ENCODE results near the gene HSFX3.
"Not testable (repeated sequence)": the region's sequence is repeated elsewhere in the genome, so short reads cannot be mapped to it uniquely, and the experiment has no call there.

Gene HSFX3, protein sequence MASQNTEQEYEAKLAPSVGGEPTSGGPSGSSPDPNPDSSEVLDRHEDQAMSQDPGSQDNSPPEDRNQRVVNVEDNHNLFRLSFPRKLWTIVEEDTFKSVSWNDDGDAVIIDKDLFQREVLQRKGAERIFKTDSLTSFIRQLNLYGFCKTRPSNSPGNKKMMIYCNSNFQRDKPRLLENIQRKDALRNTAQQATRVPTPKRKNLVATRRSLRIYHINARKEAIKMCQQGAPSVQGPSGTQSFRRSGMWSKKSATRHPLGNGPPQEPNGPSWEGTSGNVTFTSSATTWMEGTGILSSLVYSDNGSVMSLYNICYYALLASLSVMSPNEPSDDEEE

DNA sequence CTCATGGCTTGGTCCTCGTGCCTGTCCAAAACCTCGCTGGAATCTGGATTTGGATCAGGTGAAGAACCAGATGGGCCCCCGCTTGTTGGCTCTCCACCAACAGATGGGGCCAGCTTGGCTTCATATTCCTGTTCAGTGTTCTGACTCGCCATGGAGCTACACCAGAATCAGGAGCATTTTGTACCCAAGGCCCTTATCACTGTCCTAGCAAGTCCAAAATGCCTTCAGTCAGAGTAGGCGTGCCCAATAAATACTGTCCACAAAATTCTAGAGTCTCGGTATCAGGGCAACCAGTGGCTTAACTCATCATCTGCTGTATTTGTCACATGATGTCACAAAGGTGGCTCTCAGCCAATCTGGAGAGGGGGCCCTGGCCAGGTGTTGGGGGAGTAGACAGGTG lies at the start of gene HSFX3:
Gene HSFX3 (minus strand): TSS at position 224 of the 400 bp plus-strand sequence. CDS start 72 bp downstream, at position 152.
- DNase-seq = not testable (repeated sequence)

GRCh38 chrX:149598603-149599002 lies 48.9 kb upstream of the HSFX3 start:
- not testable (repeated sequence) for DNase-seq

- not testable (repeated sequence) for DNase-seq
These were observed 46.2 kb upstream of the HSFX3 start for GRCh38 chrX:149595943-149596342.

DNA sequence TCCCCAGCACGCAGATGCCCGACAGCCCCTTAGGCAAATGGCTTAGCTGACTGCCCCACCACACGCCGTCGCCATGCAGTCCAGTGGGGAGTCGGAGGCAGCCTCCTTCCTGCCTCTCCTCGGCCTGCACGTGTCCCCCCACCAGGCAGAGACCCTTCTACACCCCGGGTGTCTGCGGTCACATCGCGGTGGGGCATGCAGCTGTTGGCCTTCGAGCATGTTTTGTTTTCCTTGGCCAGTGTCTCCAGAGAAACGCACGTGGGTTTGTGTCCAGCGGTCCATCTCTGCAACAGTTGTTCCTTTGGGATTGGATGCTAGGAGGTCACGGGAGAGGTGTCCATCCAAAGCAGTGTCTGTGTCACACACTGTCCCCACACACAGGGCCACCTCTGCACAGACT lies 45.5 kb upstream of the HSFX3 start, which contains the start of gene HSFX2:
Gene HSFX2 (minus strand): TSS at position 101 of the 400 bp plus-strand sequence. CDS start 614 bp downstream, outside the sequence.
- DNase-seq = not testable (repeated sequence)

- DNase-seq = not testable (repeated sequence)
These were observed 41.3 kb upstream of the HSFX3 start for GRCh38 chrX:149590993-149591392.

GRCh38 chrX:149587359-149587758 lies 37.6 kb upstream of the HSFX3 start, which contains the start of gene MAGEA9B:
MAGEA9B (minus strand) TSS chrX:149587459; CDS start chrX:149583179, 4,280 bp downstream.
- DNase-seq = not testable (repeated sequence)

- DNase-seq = not testable (repeated sequence)
These were observed 35.9 kb upstream of the HSFX3 start for GRCh38 chrX:149585631-149586030.

GRCh38 chrX:149573456-149573855 lies 23.7 kb upstream of the HSFX3 start:
- not testable (repeated sequence) for DNase-seq

- no peak for DNase-seq
These were observed 23.0 kb upstream of the HSFX3 start for GRCh38 chrX:149572743-149573142.

GRCh38 chrX:149571770-149572169 lies 22.0 kb upstream of the HSFX3 start:
- DNase-seq = no peak

DNA sequence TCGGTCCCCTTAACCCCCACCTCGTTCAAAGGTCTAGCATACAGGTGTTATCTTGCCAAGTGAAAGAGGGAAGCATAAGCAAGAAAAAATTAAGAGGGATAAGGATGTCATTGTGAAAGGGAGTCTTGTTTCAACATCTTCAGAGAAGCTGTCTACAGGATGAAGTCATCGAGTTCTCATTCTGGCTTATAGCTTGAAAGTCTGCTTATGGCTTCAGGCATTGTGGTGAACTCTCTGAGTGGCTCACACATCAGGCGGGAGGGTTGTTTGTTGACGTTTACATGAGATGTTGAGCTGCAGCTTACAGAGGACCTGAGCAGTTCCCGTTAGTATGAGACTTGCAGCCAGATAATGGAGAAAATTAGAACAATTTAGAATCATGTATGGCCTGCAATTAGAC lies 20.9 kb upstream of the HSFX3 start:
- DNase-seq = no peak

GRCh38 chrX:149569770-149570169 lies 20.0 kb upstream of the HSFX3 start:
- DNase-seq = no peak

DNA sequence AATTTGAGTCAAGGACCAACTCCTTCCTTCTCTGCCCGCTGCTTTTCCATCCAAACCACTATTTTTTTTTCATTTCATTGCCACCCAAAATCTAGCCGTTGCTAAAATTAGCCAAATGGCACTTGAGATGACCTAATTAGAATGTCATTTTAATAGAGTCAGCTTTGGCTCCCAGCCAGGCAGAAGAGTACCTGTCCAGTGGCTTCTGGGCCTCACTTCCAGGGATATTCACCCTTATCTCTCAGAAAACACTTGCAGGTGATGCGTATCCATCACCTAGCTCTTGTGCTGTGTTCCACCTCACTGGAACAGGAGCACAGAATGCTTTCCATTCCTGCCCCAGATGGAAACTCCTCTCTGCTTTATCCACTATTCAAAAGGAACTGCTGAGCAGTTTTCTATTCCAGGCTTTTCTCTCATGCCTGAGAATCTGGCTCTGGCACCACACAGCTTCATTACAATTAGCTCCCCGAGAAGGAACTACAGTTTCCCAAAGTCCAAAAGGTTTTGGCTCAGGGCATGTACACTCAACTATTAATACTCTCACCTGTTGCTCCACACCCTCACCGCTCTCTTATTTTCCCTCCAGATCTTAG lies 19.1 kb upstream of the HSFX3 start:
- DNase-seq = no peak

GRCh38 chrX:149567621-149568417 lies 18.1 kb upstream of the HSFX3 start:
- DNase-seq = no peak

DNA sequence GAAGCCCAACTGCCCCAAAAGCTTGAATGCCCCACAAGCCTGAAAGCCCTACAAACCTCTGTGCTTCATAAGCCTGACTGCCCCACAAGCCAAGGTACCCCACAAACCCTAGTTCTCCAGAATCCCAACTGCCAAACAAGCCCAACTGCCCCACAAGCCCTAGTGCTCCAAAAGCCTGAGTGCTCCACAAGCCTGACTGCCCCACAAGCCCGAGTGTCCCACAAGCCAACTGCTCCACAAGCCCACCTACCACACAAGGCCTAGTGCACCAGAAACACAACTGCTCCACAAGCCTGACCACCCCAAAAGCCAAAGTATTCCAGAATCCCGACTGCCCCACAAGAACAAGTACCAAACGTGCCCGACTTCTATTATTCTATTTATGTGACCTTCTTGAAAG lies 13.6 kb upstream of the HSFX3 start:
- DNase-seq = no peak

DNA sequence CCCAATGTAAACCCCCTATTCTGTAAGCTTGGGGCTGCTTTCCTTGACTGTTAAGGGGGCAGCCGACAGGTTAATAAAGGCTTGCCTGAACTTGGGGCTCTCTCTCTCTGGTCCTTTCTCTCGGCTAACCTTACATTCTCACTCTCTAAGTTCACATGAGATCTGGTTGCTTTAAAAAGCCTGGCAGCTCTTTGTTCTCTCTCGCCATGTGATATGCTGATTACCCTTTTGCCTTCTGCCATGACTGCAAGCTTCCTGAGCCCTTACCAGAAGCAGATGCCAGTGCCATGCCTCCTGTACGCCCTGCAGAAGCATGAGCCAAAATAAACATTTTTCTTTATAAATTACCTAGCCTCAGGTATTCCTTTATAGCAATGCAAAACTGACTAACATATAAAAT lies 5.5 kb upstream of the HSFX3 start:
- not testable (repeated sequence) for DNase-seq

- not testable (repeated sequence) for DNase-seq
These were observed 2.2 kb upstream of the HSFX3 start for GRCh38 chrX:149551939-149552248.

- not testable (repeated sequence) for DNase-seq
These were observed 1.7 kb upstream of the HSFX3 start for GRCh38 chrX:149551245-149551938.

DNA sequence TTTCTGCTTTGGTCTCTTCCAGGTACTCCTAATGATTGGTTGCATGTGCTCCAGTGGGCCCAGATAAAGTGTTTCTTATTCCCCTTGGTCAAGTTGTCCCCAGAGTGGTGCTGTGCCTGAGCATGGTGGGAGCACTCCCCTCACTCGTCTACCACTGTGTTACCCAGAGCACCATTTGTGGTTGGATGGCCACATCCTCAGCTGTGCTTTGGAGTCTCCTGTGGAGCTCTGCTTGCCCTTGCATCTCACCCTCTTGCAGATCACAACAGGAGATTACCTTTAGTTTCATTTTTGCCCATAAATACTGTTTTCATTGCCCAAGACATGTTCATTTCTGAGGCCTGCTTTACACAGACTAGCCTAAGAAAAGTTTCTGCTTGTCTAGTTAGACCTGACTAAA lies 730 bp upstream of the HSFX3 start:
- DNase-seq = not testable (repeated sequence)

- DNase-seq = not testable (repeated sequence)
These were observed 1.9 kb downstream of the HSFX3 start for GRCh38 chrX:149547782-149548181.

- DNase-seq = not testable (repeated sequence)
These were observed 2.8 kb downstream of the HSFX3 start for GRCh38 chrX:149546962-149547361.

All from DMS153 (cell line).